DOHH2 (cell line): ENCODE results near the gene MFGE8.

Source experiments
- H3F3A ChIP-seq: fragments of 200-600 bp; sonication (generic), shearing (Covaris generic); 2 replicates; pipeline ENCODE4 v1.6.0; 2016; ENCODE audit warnings: antibody characterized with exemption, mild to moderate bottlenecking; ENCODE audit not compliant: control insufficient read depth, insufficient read depth
- H3K27ac ChIP-seq: fragments of 200-600 bp; sonication (generic); 2 replicates; pipeline ENCODE4 v1.5.1; 2014; ENCODE audit warnings: low read depth, mild to moderate bottlenecking, low read length, moderate library complexity
- H3K27me3 ChIP-seq: fragments of 200-600 bp; sonication (generic); 2 replicates; pipeline ENCODE4 v1.6.1; 2014; ENCODE audit warnings: mild to moderate bottlenecking, low read length, mixed read lengths; ENCODE audit not compliant: control insufficient read depth
- H3K36me3 ChIP-seq: fragments of 200-600 bp; sonication (generic); 2 replicates; pipeline ENCODE4 v1.6.1; 2014; ENCODE audit warnings: mild to moderate bottlenecking, low read length, moderate library complexity, mixed read lengths; ENCODE audit not compliant: control insufficient read depth
- H3K4me1 ChIP-seq: fragments of 200-600 bp; sonication (generic); 2 replicates; pipeline ENCODE4 v1.6.1; 2014; ENCODE audit warnings: mild to moderate bottlenecking, low read length, mixed read lengths; ENCODE audit not compliant: control insufficient read depth
- H3K4me2 ChIP-seq: fragments of 200-600 bp; sonication (generic); 2 replicates; pipeline ENCODE4 v1.6.0; 2014; ENCODE audit warnings: mild to moderate bottlenecking, low read length, moderate library complexity
- H3K4me3 ChIP-seq: fragments of 200-600 bp; sonication (generic); 2 replicates; pipeline ENCODE4 v1.5.1; 2014; ENCODE audit warnings: mild to moderate bottlenecking, low read length, mixed read lengths
- H3K79me2 ChIP-seq: fragments of 200-600 bp; sonication (generic); 2 replicates; pipeline ENCODE4 v1.6.1; 2014; ENCODE audit warnings: mild to moderate bottlenecking, low read length, mixed read lengths; ENCODE audit not compliant: control insufficient read depth
- H3K9me2 ChIP-seq: fragments of 200-600 bp; sonication (generic); replicated peaks from 2 replicates; pipeline ENCODE4 v1.6.1; 2014; ENCODE audit warnings: mild to moderate bottlenecking, low read length, mixed read lengths; ENCODE audit not compliant: control insufficient read depth
- H3K9me3 ChIP-seq: fragments of 200-600 bp; sonication (generic); 2 replicates; pipeline ENCODE4 v1.6.1; 2014; ENCODE audit warnings: antibody characterized with exemption, low read length, mixed read lengths; ENCODE audit not compliant: control insufficient read depth, insufficient read depth
- H4K20me1 ChIP-seq: fragments of 200-600 bp; sonication (generic); 2 replicates; pipeline ENCODE4 v1.6.0; 2014; ENCODE audit warnings: low read depth, mild to moderate bottlenecking, antibody characterized with exemption, low read length, moderate library complexity; ENCODE audit not compliant: control insufficient read depth, insufficient read depth
- CTCF ChIP-seq: fragments of 200-600 bp; sonication (generic); IDR thresholded peaks from one replicate; pipeline ENCODE4 v1.5.1; 2014; ENCODE audit warnings: antibody characterized with exemption, mild to moderate bottlenecking, low read depth, low read length; ENCODE audit not compliant: poor library complexity, severe bottlenecking
- EZH2phosphoT487 ChIP-seq: fragments of 200-600 bp; sonication (generic); IDR thresholded peaks from 2 replicates; pipeline ENCODE4 v1.6.1; 2017; ENCODE audit warnings: borderline replicate concordance, mild to moderate bottlenecking, antibody characterized with exemption, low read length, moderate library complexity, mixed read lengths

The MFGE8 gene

GRCh38 chr15:88920186-88920891 lies 7.2 kb upstream of the MFGE8 start:
- TF ChIP-seq CTCF (no peak), EZH2phosphoT487 (no peak)
- Histone ChIP-seq H3K4me1 (no peaks in the 10 kb centered on the region), H3F3A (no peaks in the 10 kb centered on the region), H4K20me1 (no peaks in the 10 kb centered on the region), H3K4me3 (no peak overlapping the region), H3K9me2 (no peaks in the 10 kb centered on the region), H3K27me3 (peaks cover 37% of the 10 kb centered on the region), H3K9me3 (no peaks in the 10 kb centered on the region), H3K79me2 (no peaks in the 10 kb centered on the region), H3K4me2 (no peak overlapping the region), H3K36me3 (no peaks in the 10 kb centered on the region), H3K27ac (no peak overlapping the region)

GRCh38 chr15:88918738-88919137 lies 5.6 kb upstream of the MFGE8 start:
- no peaks in the 10 kb centered on the region for H3K9me2 ChIP-seq
- TF ChIP-seq EZH2phosphoT487 (no peak), CTCF (no peak)

GRCh38 chr15:88917760-88918159 lies 4.6 kb upstream of the MFGE8 start:
- H3K9me3 ChIP-seq, result no peaks in the 10 kb centered on the region
- H3K9me2 ChIP-seq, result no peaks in the 10 kb centered on the region
- TF ChIP-seq EZH2phosphoT487 (no peak), CTCF (no peak)
- H3K27me3 ChIP-seq, result peaks cover 35% of the 10 kb centered on the region
- no peaks in the 10 kb centered on the region for H3K36me3 ChIP-seq
- H4K20me1 ChIP-seq, result no peaks in the 10 kb centered on the region
- H3K27ac ChIP-seq, result no peak overlapping the region
- no peak overlapping the region for H3K4me3 ChIP-seq
- H3K4me1 ChIP-seq, result peaks cover 8% of the 10 kb centered on the region
- H3K79me2 ChIP-seq, result no peaks in the 10 kb centered on the region
- H3F3A ChIP-seq, result no peaks in the 10 kb centered on the region
- no peak overlapping the region for H3K4me2 ChIP-seq

More at GRCh38 chr15:88918738-88919137, 5.6 kb upstream of the MFGE8 start:
- no peak overlapping the region for H3K27ac ChIP-seq
- H3K9me3 ChIP-seq, result no peaks in the 10 kb centered on the region
- no peaks in the 10 kb centered on the region for H4K20me1 ChIP-seq
- H3K36me3 ChIP-seq, result no peaks in the 10 kb centered on the region
- peaks cover 37% of the 10 kb centered on the region for H3K27me3 ChIP-seq
- H3K4me1 ChIP-seq, result peaks cover 2% of the 10 kb centered on the region
- no peaks in the 10 kb centered on the region for H3K79me2 ChIP-seq
- no peak overlapping the region for H3K4me2 ChIP-seq
- no peaks in the 10 kb centered on the region for H3F3A ChIP-seq
- H3K4me3 ChIP-seq, result no peak overlapping the region
